Loucy (cell line): Measurements from ENCODE around the gene CCDC57.

Experiments
- H2AFZ ChIP-seq: fragments of 200-600 bp; sonication (generic); 2 replicates; pipeline ENCODE4 v1.6.0; 2016; ENCODE audit warnings: antibody characterized with exemption, mild to moderate bottlenecking, low read length, moderate library complexity
- H3F3A ChIP-seq: fragments of 200-600 bp; 2 replicates; pipeline ENCODE4 v1.6.0; 2016; ENCODE audit warnings: antibody characterized with exemption, low read depth, mild to moderate bottlenecking
- H3K27me3 ChIP-seq: fragments of 200-600 bp; sonication (generic); 2 replicates; pipeline ENCODE4 v1.6.1; 2014; ENCODE audit warnings: low read length, mild to moderate bottlenecking; ENCODE audit not compliant: insufficient read depth, poor library complexity, severe bottlenecking
- H3K36me3 ChIP-seq: fragments of 200-600 bp; sonication (generic); 2 replicates; pipeline ENCODE4 v1.6.1; 2016; ENCODE audit warnings: low read length; ENCODE audit not compliant: insufficient read depth
- H3K4me1 ChIP-seq: fragments of 200-600 bp; sonication (generic); 2 replicates; pipeline ENCODE4 v1.5.1; 2014; ENCODE audit warnings: low read length, mild to moderate bottlenecking; ENCODE audit not compliant: insufficient read depth, poor library complexity, severe bottlenecking
- H3K4me2 ChIP-seq: fragments of 200-600 bp; sonication (generic); 2 replicates; pipeline ENCODE4 v1.6.0; 2014; ENCODE audit warnings: antibody characterized with exemption, low read length, low read depth, mild to moderate bottlenecking; ENCODE audit not compliant: poor library complexity, severe bottlenecking
- H3K4me3 ChIP-seq: fragments of 200-600 bp; sonication (generic); 2 replicates; pipeline ENCODE4 v1.5.1; 2014; ENCODE audit warnings: low read length, mild to moderate bottlenecking, mixed read lengths; ENCODE audit not compliant: poor library complexity, severe bottlenecking
- H3K79me2 ChIP-seq: fragments of 200-600 bp; sonication (generic); 2 replicates; pipeline ENCODE4 v1.6.1; 2014; ENCODE audit warnings: low read length; ENCODE audit not compliant: insufficient read depth
- H3K9ac ChIP-seq: fragments of 200-600 bp; sonication (generic); 2 replicates; pipeline ENCODE4 v1.6.0; 2014; ENCODE audit warnings: mild to moderate bottlenecking, low read depth, low read length, moderate library complexity; ENCODE audit not compliant: poor library complexity, severe bottlenecking
- H3K9me2 ChIP-seq: fragments of 200-600 bp; sonication (generic); replicated peaks from 2 replicates; pipeline ENCODE4 v1.6.1; 2016; ENCODE audit warnings: low read depth, low read length, mixed read lengths
- H3K9me3 ChIP-seq: fragments of 200-600 bp; sonication (generic); 2 replicates; pipeline ENCODE4 v1.6.1; 2014; ENCODE audit warnings: mild to moderate bottlenecking, antibody characterized with exemption, low read length, low read depth; ENCODE audit not compliant: insufficient read depth
- H4K20me1 ChIP-seq: fragments of 200-600 bp; sonication (generic); 2 replicates; pipeline ENCODE4 v1.6.0; 2014; ENCODE audit warnings: antibody characterized with exemption, low read length, mild to moderate bottlenecking; ENCODE audit not compliant: insufficient read depth, poor library complexity, severe bottlenecking
- CTCF ChIP-seq: fragments of 200-600 bp; sonication (generic); conservative IDR thresholded peaks from 2 replicates; pipeline ENCODE4 v1.5.1; 2014; ENCODE audit warnings: mild to moderate bottlenecking, antibody characterized with exemption, low read length
- EZH2phosphoT487 ChIP-seq: fragments of 200-600 bp; IDR thresholded peaks from 2 replicates; pipeline ENCODE4 v1.6.1; 2018; ENCODE audit warnings: antibody characterized with exemption, mild to moderate bottlenecking, moderate library complexity, borderline replicate concordance

The CCDC57 gene

GRCh38 chr17:82151106-82151957 is 61.3 kb downstream of the CCDC57 start:
- no peak for TF ChIP-seq EZH2phosphoT487
- TF ChIP-seq CTCF = no peak
- no peaks in the 10 kb centered on the region for H3K4me1 ChIP-seq
- peaks cover 28% of the 10 kb centered on the region; the same call in 1 of the 2 replicates for H3K36me3 ChIP-seq
- no peaks in the 10 kb centered on the region for H3K27me3 ChIP-seq
- H3K4me2 ChIP-seq = no peak overlapping the region
- H3K9me2 ChIP-seq = no peaks in the 10 kb centered on the region
- H3F3A ChIP-seq = 0 out of 2 replicates have a peak, but pooled peaks cover 4% of the 10 kb centered on the region
- no peaks in the 10 kb centered on the region for H3K9me3 ChIP-seq
- H3K9ac ChIP-seq = no peak overlapping the region
- H2AFZ ChIP-seq = no peak overlapping the region
- H3K4me3 ChIP-seq = no peak overlapping the region
- H3K79me2 ChIP-seq = peaks cover 8% of the 10 kb centered on the region; the same call in 1 of the 2 replicates
- H4K20me1 ChIP-seq = peaks cover 5% of the 10 kb centered on the region

- H3K4me2 ChIP-seq = no peak overlapping the region
- H3K9me2 ChIP-seq = no peaks in the 10 kb centered on the region
- peaks cover 8% of the 10 kb centered on the region; the same call in 1 of the 2 replicates for H3K79me2 ChIP-seq
- H3K4me1 ChIP-seq = no peaks in the 10 kb centered on the region
- peaks cover 5% of the 10 kb centered on the region for H4K20me1 ChIP-seq
- H3K9ac ChIP-seq = no peak overlapping the region
- no peaks in the 10 kb centered on the region for H3K27me3 ChIP-seq
- H3K9me3 ChIP-seq = no peaks in the 10 kb centered on the region
- no peak overlapping the region for H2AFZ ChIP-seq
- H3F3A ChIP-seq = 0 out of 2 replicates have a peak, but pooled peaks cover 4% of the 10 kb centered on the region
- no peak overlapping the region for H3K4me3 ChIP-seq
- TF ChIP-seq CTCF = no peak
- no peak for TF ChIP-seq EZH2phosphoT487
- H3K36me3 ChIP-seq = peaks cover 23% of the 10 kb centered on the region; the same call in 1 of the 2 replicates
Observed at GRCh38 chr17:82149401-82150099, 63.1 kb downstream of the CCDC57 start.

GRCh38 chr17:82148997-82149396 is 63.6 kb downstream of the CCDC57 start:
- Histone ChIP-seq H3K27me3 (no peaks in the 10 kb centered on the region), H3K36me3 (peaks cover 17% of the 10 kb centered on the region; the same call in 1 of the 2 replicates), H3F3A (0 out of 2 replicates have a peak, but pooled peaks cover 4% of the 10 kb centered on the region), H4K20me1 (peaks cover 5% of the 10 kb centered on the region), H3K4me2 (no peak overlapping the region), H3K9me2 (no peaks in the 10 kb centered on the region), H3K4me3 (no peak overlapping the region), H2AFZ (no peak overlapping the region), H3K9me3 (no peaks in the 10 kb centered on the region), H3K79me2 (peaks cover 8% of the 10 kb centered on the region; the same call in 1 of the 2 replicates), H3K9ac (no peak overlapping the region), H3K4me1 (no peaks in the 10 kb centered on the region)
- TF ChIP-seq EZH2phosphoT487 (no peak), CTCF (no peak)
